VCaP (cell line): ENCODE measurements around the gene ROGDI.

Experiments
- H3K27ac ChIP-seq: fragments of 450-650 bp; 2 replicates; pipeline ENCODE4 v1.5.1; 2017
- TF ChIP-seq, protein P1 (sequence below): fragments of 450-650 bp; conservative IDR thresholded peaks from 2 replicates; pipeline ENCODE4 v1.5.1; 2017; ENCODE audit warnings: mild to moderate bottlenecking, moderate library complexity

The ROGDI gene

DNA sequence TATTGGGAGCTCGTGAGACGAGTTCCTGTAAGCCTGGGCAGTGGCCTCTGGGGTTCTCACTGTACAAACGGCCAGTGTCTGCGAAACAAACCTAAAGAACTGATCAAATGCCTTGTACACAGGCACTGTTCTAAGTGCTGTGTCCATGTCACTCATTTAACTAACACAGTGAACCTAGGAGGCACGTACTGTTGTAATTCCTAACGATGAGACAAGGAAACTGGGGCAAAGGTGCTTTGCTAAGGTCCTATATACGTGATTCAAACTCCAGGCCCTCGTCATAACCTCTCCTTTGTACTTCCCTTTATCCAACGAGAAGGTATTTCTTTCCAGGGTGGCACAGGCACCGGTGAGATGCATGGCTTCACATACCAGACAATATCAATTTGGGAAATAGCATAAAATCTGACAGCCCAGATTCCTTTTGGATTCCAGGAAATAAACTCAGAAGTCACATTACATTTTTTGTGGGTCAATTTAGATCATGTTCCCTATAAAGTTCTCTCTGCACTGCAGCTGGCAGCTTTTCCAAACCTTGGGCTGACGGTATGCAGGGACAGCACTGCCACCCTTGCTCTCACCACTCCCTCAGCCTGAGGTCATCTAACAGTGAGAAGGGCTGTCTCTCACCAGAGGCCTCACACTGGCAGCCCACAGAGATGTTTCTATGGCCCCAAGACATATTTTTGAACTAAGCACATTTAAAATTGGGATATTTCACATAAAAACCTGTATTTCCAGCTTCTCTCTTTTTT is 26.3 kb upstream of the ROGDI start:
- TF ChIP-seq, protein P1, sequence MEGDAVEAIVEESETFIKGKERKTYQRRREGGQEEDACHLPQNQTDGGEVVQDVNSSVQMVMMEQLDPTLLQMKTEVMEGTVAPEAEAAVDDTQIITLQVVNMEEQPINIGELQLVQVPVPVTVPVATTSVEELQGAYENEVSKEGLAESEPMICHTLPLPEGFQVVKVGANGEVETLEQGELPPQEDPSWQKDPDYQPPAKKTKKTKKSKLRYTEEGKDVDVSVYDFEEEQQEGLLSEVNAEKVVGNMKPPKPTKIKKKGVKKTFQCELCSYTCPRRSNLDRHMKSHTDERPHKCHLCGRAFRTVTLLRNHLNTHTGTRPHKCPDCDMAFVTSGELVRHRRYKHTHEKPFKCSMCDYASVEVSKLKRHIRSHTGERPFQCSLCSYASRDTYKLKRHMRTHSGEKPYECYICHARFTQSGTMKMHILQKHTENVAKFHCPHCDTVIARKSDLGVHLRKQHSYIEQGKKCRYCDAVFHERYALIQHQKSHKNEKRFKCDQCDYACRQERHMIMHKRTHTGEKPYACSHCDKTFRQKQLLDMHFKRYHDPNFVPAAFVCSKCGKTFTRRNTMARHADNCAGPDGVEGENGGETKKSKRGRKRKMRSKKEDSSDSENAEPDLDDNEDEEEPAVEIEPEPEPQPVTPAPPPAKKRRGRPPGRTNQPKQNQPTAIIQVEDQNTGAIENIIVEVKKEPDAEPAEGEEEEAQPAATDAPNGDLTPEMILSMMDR = no peak
- peak overlapping the region; percentile 18; the same call in 1 of the 2 replicates for H3K27ac ChIP-seq

- TF ChIP-seq, protein P1 = no peak
Observed at GRCh38 chr16:4826980-4827379, 24.5 kb upstream of the ROGDI start.

DNA sequence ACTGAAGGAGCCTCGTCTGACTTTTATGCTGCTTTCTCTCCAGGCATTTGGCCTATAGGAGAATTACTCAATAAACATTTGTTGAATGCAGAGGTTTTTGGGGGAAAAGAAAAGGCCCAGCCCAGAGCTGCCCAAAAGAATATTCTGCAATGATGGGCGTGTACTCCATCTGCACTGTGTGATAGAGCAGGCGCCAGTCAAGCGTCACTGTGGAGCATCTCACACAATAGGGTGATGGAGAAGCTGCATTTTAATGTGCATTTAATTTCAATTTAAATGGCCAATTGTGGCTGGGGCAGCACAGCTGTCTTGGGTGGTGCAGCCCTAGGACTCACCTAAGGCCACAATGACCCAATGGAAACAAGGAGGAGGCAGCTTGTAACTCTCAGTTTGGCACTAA is 24.1 kb upstream of the ROGDI start:
- H3K27ac ChIP-seq = no peak overlapping the region
- TF ChIP-seq, protein P1 = no peak

More at GRCh38 chr16:4826980-4827379, 24.5 kb upstream of the ROGDI start:
- H3K27ac ChIP-seq = no peak overlapping the region

DNA sequence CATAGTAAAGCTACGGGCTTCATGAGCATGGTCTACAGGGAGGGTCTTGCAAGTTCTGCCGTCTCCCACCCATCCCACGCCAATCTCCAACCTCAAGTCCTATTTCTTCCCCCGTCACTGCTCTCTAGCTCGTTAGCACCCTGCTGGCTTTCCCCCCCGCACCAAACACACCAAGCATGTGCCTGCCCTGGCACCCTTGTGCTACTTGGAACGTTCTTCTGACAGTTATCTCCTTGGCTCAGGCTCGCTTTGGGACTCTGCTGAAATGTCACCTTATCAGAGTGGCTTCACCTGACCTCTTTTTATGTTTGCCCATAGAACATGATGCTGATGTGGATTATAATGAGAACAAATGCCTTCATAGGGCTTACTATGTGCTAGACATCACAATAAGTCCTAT is 22.8 kb upstream of the ROGDI start:
- H3K27ac ChIP-seq = no peak overlapping the region
- TF ChIP-seq, protein P1 = no peak

GRCh38 chr16:4820652-4821051 is 18.2 kb upstream of the ROGDI start:
- TF ChIP-seq, protein P1 = no peak
- no peak overlapping the region for H3K27ac ChIP-seq

DNA sequence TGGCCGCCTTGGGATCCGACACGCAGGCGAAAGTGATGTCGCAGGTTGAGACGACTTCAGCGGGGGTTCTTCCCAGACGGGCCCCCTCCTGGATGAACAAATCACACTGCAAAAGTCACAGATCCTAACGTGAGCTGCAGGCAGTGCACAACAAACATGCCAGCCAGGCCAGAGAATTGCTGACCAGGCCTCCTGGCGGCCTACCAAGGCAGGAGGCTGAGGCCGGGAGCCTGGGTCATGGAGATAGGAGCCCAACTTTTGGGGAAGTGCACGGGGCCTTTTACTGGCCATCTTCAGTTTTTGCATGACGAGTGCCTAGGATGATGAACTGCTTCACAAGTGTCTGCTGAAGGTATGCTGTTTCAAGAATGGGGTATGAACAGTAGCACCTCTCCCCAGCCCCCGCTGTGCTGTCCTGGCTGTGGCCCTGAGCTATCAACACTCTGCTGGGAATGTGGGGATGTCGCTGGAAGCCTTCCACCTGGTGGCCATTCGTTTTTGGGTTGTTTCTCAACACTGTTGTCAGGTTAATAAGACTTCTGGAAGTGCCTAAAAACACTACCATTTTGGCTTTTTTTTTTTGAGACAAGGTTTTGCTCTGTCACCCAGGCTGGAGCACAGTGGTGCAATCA is 12.2 kb upstream of the ROGDI start:
- H3K27ac ChIP-seq = no peak overlapping the region
- TF ChIP-seq, protein P1 = no peak

GRCh38 chr16:4814046-4814445 is 11.6 kb upstream of the ROGDI start:
- H3K27ac ChIP-seq = no peak overlapping the region
- TF ChIP-seq, protein P1 = no peak
